HUES6 (cell line): Measurements from ENCODE around the gene CHAT.

Experiments
- H3K27ac ChIP-seq: 2 replicates; pipeline ENCODE4 v1.7.0; 2013; ENCODE audit warnings: low read depth, mild to moderate bottlenecking, low read length, inconsistent platforms
- H3K27me3 ChIP-seq: 2 replicates; pipeline ENCODE4 v1.6.1; 2013; ENCODE audit warnings: low read length; ENCODE audit not compliant: control insufficient read depth, insufficient read depth
- H3K36me3 ChIP-seq: 2 replicates; pipeline ENCODE4 v1.6.1; 2013; ENCODE audit warnings: low read length; ENCODE audit not compliant: control insufficient read depth, insufficient read depth
- H3K4me1 ChIP-seq: 2 replicates; pipeline ENCODE4 v1.6.1; 2013; ENCODE audit warnings: low read length; ENCODE audit not compliant: control insufficient read depth, insufficient read depth
- H3K4me3 ChIP-seq: 2 replicates; pipeline ENCODE4 v1.5.1; 2013; ENCODE audit warnings: low read depth, low read length
- H3K9ac ChIP-seq: one replicate; pipeline ENCODE4 v1.6.1; 2013; ENCODE audit warnings: mild to moderate bottlenecking, low read length
- H3K9me3 ChIP-seq: 2 replicates; pipeline ENCODE4 v1.6.1; 2013; ENCODE audit warnings: low read depth, low read length; ENCODE audit not compliant: control insufficient read depth, insufficient read depth

CHAT gene

GRCh38 chr10:49606981-49607535 is 6.8 kb upstream of the CHAT start:
- Histone ChIP-seq H3K9ac (no peak overlapping the region), H3K27me3 (peaks cover 99% of the 10 kb centered on the region), H3K4me1 (peaks cover 25% of the 10 kb centered on the region), H3K4me3 (no peak overlapping the region), H3K27ac (no peak overlapping the region), H3K9me3 (no peaks in the 10 kb centered on the region), H3K36me3 (no peaks in the 10 kb centered on the region)

DNA sequence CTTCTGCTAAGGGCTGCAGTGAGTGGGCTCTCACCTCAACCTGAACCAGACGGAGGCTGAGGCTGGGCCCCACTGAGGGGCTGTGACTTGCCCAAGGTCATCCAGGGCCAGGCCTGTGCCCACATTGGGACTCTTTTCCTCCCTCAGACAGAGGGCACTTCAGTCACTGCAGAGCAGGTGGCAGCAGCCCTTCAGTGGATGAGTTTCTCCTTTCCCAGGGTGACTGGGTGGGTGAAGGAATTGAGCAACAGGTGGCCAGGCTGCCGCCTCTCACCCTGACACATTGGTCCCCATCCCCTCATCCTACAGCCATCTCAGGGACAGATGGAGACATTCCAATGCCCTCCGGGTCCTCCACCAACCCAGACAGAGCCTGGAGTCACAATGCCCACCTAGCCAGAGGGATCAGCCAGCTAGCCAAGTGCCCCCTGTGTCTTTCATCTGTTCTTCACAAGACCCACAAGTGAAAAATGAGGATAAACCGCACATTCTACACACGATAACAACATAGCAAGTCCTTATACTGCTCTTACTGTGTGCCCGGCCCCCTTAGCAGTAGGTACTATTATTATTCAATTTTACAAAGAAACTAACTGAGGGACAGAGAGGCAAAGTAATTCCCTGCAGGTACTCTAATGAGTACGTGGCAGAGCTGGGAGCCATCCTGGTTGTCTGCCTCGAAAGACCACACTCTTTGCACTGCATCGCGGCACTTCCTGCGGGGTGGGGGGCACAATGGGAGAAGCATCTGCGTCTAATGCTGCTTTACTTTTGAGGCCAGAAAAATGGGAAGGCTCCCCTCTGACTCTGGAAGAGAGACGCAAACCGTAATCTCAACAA is 5.5 kb upstream of the CHAT start:
- Histone ChIP-seq H3K4me3 (peak overlapping the region; percentile 66), H3K27me3 (peaks cover 100% of the 10 kb centered on the region), H3K4me1 (peaks cover 32% of the 10 kb centered on the region), H3K27ac (no peak overlapping the region), H3K9ac (no peak overlapping the region), H3K9me3 (no peaks in the 10 kb centered on the region), H3K36me3 (no peaks in the 10 kb centered on the region)

GRCh38 chr10:49609006-49609282 is 4.9 kb upstream of the CHAT start:
- Histone ChIP-seq H3K4me3 (peak overlapping the region; percentile 66), H3K9me3 (no peaks in the 10 kb centered on the region), H3K27ac (no peak overlapping the region), H3K36me3 (no peaks in the 10 kb centered on the region), H3K9ac (no peak overlapping the region), H3K27me3 (peaks cover 100% of the 10 kb centered on the region), H3K4me1 (peaks cover 36% of the 10 kb centered on the region)

DNA sequence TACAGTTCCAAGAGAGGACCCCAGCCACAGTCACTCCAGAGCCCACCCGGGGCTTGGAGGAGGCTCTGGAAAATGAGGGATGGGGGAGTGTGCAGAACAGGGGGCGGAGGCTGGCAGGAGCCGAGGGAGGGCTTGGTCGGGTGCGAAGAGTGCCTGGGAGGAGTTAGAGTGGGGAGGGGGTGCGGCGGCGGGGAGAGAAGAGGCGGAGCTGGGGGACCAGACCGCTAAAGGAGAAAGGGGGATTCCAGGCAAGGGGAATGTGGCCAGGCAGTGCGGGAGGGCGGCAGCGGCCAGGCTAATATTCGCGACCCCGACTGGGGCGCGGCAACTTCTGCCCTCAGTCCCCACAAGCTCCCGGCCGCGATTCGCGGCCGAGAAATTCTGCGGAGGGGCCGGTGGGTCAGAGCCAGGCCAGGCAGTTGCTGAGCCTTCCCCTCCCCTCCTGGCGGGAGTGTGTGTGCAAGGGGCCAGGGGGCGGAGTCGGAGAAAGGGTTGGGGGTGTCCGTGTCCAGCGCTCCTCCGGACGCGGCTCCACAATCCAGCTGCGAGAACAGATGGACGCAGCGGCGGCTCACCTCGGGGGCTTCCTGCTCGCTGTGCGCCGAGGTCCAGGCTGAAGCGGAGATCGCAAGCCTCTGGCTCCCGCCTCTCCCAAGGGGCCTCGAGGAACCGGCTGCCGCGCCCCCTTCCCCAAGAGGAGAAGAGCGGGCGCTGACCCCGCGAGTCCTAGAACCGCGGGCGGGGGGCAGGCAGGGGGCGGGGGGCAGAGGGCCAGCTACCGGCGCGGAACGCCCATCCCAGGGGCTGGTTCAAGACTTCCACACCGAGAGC is 4.3 kb upstream of the CHAT start:
- no peak overlapping the region for H3K9ac ChIP-seq
- H3K9me3 ChIP-seq, result no peaks in the 10 kb centered on the region
- peaks cover 100% of the 10 kb centered on the region for H3K27me3 ChIP-seq
- peak overlapping the region; percentile 66 for H3K4me3 ChIP-seq
- H3K4me1 ChIP-seq, result peaks cover 37% of the 10 kb centered on the region
- no peak overlapping the region for H3K27ac ChIP-seq
- H3K36me3 ChIP-seq, result no peaks in the 10 kb centered on the region

DNA sequence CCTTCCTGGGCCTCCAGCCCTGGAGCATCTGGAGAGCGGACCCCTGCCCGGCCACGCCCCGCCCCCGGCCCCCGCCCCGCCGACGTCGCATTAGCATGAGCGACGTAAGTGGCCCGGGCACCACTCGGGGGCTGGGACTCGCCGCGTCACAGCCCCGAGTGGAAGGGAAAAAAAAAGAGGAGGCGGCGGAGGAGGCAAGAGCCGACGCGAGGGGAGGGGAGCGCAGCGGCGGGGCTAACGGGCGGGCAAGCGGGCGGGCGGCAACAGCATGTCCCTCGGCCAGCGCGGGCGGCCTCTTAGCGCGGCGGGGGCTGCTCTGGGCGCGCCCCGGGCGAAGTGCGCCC is 3.8 kb upstream of the CHAT start, which contains the start of gene SLC18A3:
SLC18A3 (plus strand) TSS at position 197 of the 344 bp plus-strand sequence. CDS start 431 bp downstream, outside the sequence.
- Histone ChIP-seq H3K27ac (no peak within 1 kb of the TSS), H3K9me3 (no peaks in the 10 kb centered on the region), H3K36me3 (no peaks in the 10 kb centered on the region), H3K4me3 (peak within 1 kb of the TSS; percentile 66), H3K27me3 (peaks cover 100% of the 10 kb centered on the region), H3K4me1 (peaks cover 39% of the 10 kb centered on the region), H3K9ac (no peak within 1 kb of the TSS)

- no peak overlapping the region for H3K9ac ChIP-seq
- H3K4me3 ChIP-seq, result peak overlapping the region; percentile 33
- H3K9me3 ChIP-seq, result no peaks in the 10 kb centered on the region
- H3K4me1 ChIP-seq, result peaks cover 39% of the 10 kb centered on the region
- no peak overlapping the region for H3K27ac ChIP-seq
- H3K27me3 ChIP-seq, result peaks cover 100% of the 10 kb centered on the region
- no peaks in the 10 kb centered on the region for H3K36me3 ChIP-seq
These were observed 3.2 kb upstream of the CHAT start for GRCh38 chr10:49610458-49611165.

DNA sequence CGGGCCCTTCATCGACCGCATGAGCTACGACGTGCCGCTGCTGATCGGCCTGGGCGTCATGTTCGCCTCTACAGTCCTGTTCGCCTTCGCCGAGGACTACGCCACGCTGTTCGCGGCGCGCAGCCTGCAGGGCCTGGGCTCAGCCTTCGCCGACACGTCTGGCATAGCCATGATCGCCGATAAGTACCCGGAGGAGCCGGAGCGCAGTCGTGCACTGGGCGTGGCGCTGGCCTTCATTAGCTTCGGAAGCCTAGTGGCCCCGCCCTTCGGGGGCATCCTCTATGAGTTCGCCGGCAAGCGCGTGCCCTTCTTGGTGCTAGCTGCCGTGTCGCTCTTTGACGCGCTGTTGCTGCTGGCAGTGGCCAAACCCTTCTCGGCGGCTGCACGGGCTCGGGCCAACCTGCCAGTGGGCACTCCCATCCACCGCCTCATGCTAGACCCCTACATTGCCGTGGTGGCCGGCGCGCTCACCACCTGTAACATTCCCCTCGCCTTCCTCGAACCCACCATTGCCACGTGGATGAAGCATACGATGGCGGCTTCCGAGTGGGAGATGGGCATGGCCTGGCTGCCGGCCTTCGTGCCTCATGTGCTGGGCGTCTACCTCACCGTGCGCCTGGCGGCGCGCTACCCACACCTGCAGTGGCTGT is 2.5 kb upstream of the CHAT start:
- Histone ChIP-seq H3K27me3 (peaks cover 100% of the 10 kb centered on the region), H3K36me3 (no peaks in the 10 kb centered on the region), H3K4me1 (peaks cover 39% of the 10 kb centered on the region), H3K27ac (no peak overlapping the region), H3K9me3 (no peaks in the 10 kb centered on the region), H3K4me3 (peak overlapping the region; percentile 33), H3K9ac (no peak overlapping the region)

- Histone ChIP-seq H3K36me3 (no peaks in the 10 kb centered on the region), H3K27ac (no peak overlapping the region), H3K9me3 (no peaks in the 10 kb centered on the region), H3K4me3 (peak overlapping the region; percentile 33), H3K9ac (no peak overlapping the region), H3K27me3 (peaks cover 100% of the 10 kb centered on the region), H3K4me1 (peaks cover 39% of the 10 kb centered on the region)
These were observed 1.9 kb upstream of the CHAT start for GRCh38 chr10:49611816-49612512.

DNA sequence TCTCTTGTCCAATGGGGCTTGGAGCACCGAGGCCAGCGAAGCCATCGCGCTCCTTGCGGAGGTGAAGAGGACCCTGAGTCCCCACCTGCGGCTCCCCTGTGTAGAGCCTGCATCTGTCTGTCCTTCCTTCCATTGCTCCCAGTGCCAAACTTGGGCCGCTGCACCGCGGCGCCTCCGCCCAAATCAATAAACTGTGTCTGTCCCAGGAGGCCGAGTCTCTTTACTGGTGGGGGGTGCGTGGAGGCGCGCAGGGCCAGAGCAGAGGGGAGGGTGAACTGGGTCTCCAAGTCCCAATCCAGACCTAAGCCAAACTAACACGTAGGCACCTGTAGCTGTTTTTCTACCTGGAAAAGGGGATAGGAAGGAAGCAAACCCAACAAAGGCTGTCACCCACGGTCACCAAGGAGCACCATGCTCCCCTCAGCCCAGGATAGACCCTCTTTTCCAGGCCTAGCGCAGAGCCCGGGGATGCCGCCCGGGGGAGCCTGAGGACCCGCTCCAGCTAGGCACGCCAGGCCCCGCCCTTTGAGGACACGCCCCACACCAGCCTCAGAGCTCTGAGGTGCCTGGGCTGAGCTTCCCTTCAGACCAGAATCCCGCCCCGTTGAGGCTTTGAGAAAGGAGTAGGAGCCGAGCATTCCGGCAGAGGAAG is 1.2 kb upstream of the CHAT start:
- Histone ChIP-seq H3K4me1 (peaks cover 39% of the 10 kb centered on the region), H3K9me3 (no peaks in the 10 kb centered on the region), H3K27me3 (peaks cover 100% of the 10 kb centered on the region), H3K4me3 (peak overlapping the region; percentile 33), H3K9ac (no peak overlapping the region), H3K36me3 (no peaks in the 10 kb centered on the region), H3K27ac (no peak overlapping the region)
